H1 (cell line): ENCODE measurements around the gene RNGTT. TPM values are rescaled to one million over a fixed set of nuclear protein-coding genes. Genes with fewer than 3 reads are reported as not detected.

ENCODE experiments used
- CTCF ChIP-seq, 3 experiments: IDR thresholded peaks; 1 replicate in 2 of 3; 2 replicates in 1 of 3; pipeline versions ENCODE4 v1.5.1 to v1.6.1; 2011; ENCODE audit warnings: low read length in 3 of 3, mild to moderate bottlenecking in 3 of 3, inconsistent platforms in 2 of 3, low read depth in 1 of 3, moderate library complexity in 1 of 3; ENCODE audit not compliant: insufficient read depth in 1 of 3; ENCODE audit errors: control extremely low read depth in 1 of 3
- EGR1 ChIP-seq: IDR thresholded peaks from 2 replicates; pipeline ENCODE4 v1.6.1; 2011; ENCODE audit warnings: low read depth, low read length, borderline replicate concordance
- JUND ChIP-seq: IDR thresholded peaks from 2 replicates; pipeline ENCODE4 v1.6.1; 2011; ENCODE audit warnings: mild to moderate bottlenecking, improper control_type of control experiment, low read length
- PHF8 ChIP-seq: fragments of 200-600 bp; sonication (generic); conservative IDR thresholded peaks from 2 replicates; pipeline ENCODE4 v1.7.1; 2012; ENCODE audit warnings: low read depth, mild to moderate bottlenecking, inconsistent platforms, low read length, moderate library complexity
- POLR2A ChIP-seq, 2 experiments: IDR thresholded peaks; 1 replicate in 1 of 2; 2 replicates in 1 of 2; pipeline ENCODE4 v1.6.1; 2011; ENCODE audit warnings: low read depth in 2 of 2, low read length in 2 of 2, mild to moderate bottlenecking in 2 of 2; ENCODE audit errors: control extremely low read depth in 1 of 2
- polyA plus RNA-seq, 7 experiments: library from polyadenylated mRNA; depleted of rRNA in 3 of 7; stranded (reverse) in 5 of 7; unstranded in 2 of 7; fragments of >200 nt in 5 of 7; fragments of 200-250 nt in 2 of 7; gene quantifications; 1 replicate in 5 of 7; 2 replicates in 1 of 7; 4 replicates in 1 of 7; pipeline versions ENCODE4 v1.2.1 to v1.2.3, GENCODE V29; 2011 to 2013; ENCODE audit warnings: missing spikeins in 2 of 7, mixed read lengths in 2 of 7
- total RNA-seq: library from RNA; stranded (reverse); fragmentation: NEBNext Ultra II Directional; extraction: Animal tissue kit (Norgen Biotek cat#: 25700); gene quantifications from 2 replicates; pipeline ENCODE4 v1.2.1, GENCODE V29; 2021

Gene RNGTT
- total and polyA plus RNA-seq, 2 of the 8 experiments (the other 6 are each of a cell fraction or from before 2014, with no cell fraction given): 3.6 to 21.2 TPM

- no peak for TF ChIP-seq CTCF (IDR thresholded peaks at IDR 0.05; ENCODE audit: control extremely low read depth in 1 of 3, insufficient read depth in 1 of 3, low read depth in 1 of 3, low read length in 3 of 3)
- TF ChIP-seq EGR1: no peak
- no peak for TF ChIP-seq POLR2A (IDR thresholded peaks at IDR 0.05; ENCODE audit: control extremely low read depth in 1 of 2, low read depth in 2 of 2, low read length in 2 of 2)
- TF ChIP-seq PHF8: no peak
- TF ChIP-seq JUND: no peak
These were observed 4.6 kb downstream of the RNGTT start (continued) for GRCh38 chr6:88958842-88959241.
